GM21526 (cell line): ENCODE measurements around the gene SGPL1.
"Not testable (repeated sequence)": the region's sequence is repeated elsewhere in the genome, so short reads cannot be mapped to it uniquely, and the experiment has no call there.

ENCODE experiments used
- ATAC-seq: cut with Tn5 transposase; IDR thresholded peaks from one replicate; pipeline ENCODE4 v1.9.1; 2021; ENCODE audit warnings: moderate library complexity; ENCODE audit not compliant: unreplicated experiment, low FRiP score

SGPL1 gene

GRCh38 chr10:70917226-70917625 lies 101.5 kb downstream of the SGPL1 start:
- no peak for ATAC-seq

DNA sequence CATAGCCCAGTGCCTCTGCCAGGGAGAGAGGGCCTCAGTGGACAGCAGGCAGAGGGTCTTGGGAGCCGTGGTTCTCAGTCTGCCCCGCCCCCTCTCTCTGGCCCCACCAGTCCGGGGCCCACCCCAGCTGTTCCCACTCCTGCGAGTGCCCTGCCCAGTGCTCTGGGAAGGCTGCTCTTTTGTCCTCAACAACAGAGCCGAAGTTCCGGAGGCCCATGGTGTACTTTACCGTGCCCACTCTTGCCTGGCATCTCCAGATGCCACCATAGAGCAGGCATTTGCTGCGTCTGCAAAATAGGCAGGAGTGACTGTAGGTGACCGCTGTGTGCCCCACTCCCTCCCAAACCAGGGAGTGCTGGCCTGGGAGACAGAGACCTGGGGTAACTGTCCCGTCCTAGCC lies 101.9 kb downstream of the SGPL1 start:
- ATAC-seq, result no peak

DNA sequence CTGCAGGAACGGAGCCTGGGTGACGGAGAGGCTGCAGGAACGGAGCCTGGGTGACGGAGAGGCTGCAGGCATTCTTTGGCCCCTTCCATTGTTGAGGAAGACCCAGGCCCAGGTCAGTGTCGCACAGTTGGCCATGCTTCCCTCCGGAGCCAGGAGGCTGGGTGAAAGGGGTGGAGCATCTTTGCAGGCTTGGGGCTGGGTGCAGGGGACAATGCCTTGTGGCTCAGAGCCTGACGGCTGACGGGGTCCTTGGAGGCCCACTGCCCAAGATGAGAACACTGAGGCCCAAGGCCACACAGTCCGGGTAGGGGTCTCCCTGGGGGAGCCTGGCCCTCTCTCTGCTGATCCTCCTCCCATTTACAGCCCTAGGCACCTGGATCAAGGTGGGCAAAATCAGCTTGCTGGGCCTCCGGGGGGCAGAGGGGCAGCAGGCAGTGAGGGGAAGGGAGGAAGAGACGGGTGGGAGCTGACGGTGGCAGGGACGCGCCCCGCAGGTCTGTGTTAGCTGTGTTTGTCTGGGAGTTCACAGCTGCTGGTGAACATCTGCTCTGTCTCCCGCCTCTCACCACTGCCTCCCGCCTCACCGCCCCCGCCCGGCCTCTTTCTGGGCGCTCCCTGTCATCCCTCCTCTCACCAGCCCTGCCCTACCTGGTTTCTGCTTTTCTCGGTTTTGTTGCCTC lies 103.2 kb downstream of the SGPL1 start:
- no peak for ATAC-seq

GRCh38 chr10:70919906-70920305 lies 104.2 kb downstream of the SGPL1 start:
- not testable (repeated sequence) for ATAC-seq

GRCh38 chr10:70920519-70920918 lies 104.8 kb downstream of the SGPL1 start:
- ATAC-seq, result no peak

GRCh38 chr10:70921285-70921684 lies 105.5 kb downstream of the SGPL1 start:
- no peak for ATAC-seq

DNA sequence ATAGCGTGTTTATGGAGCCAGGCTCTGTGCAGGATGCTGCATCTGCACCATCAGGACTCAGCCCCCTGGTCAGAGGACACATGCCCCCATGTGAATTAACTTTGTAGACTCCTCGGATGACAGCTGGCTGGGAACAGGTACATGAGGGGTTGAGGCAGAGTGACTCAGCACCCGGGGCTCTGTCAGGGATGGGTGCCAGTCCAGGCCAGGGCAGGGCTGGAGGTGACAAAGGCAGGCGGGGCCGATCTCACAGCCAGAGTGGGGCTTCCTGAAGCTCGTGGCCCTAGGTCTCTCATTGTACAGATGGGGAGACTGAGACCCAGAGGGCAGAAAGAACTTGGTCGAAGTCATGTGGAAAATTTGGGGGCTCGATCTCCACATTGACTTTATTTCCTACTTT lies 107.9 kb downstream of the SGPL1 start:
- no peak for ATAC-seq

DNA sequence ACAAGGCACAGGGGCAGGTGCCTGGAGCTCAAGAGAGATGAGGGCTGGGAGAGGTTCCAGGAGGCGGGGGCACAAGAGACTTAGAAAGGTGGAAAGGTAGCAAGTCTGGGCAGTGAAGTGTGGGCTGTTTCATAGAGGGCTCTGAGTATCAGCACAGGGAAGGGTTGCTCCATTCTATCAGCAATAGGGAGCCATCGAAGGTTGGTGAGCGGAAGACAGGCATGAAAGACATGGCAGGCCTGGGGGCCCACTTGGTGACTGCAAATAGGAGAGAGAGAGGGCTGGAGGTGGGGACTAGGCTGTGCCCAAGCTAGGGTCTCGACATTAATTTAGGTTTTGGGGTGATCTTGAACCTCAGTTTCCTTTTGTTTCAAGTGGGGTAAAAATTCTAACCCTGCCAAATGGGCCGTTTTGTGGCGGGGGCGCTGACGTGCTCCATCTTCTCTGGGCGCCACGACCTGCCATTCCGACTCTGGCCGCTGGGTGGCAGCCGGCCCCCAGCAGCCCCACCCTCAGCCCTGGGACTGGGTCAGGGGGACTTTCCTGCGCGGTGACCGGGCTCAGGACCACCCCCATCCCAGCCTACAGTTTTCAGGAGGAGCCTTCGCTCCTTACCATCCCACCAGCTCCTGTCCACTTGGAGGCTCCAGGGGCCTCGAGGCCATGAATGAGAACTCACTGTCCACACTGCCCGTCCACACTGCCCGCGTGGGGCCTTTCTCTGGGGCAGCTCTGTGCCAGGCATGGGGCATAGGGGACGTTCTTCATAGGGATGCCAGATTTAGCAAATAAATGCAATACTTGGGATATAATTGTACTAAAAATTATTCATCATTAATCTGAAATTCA lies 109.9 kb downstream of the SGPL1 start:
- no peak for ATAC-seq

- ATAC-seq, result no peak
Measured at GRCh38 chr10:70926226-70927000, 110.7 kb downstream of the SGPL1 start.

DNA sequence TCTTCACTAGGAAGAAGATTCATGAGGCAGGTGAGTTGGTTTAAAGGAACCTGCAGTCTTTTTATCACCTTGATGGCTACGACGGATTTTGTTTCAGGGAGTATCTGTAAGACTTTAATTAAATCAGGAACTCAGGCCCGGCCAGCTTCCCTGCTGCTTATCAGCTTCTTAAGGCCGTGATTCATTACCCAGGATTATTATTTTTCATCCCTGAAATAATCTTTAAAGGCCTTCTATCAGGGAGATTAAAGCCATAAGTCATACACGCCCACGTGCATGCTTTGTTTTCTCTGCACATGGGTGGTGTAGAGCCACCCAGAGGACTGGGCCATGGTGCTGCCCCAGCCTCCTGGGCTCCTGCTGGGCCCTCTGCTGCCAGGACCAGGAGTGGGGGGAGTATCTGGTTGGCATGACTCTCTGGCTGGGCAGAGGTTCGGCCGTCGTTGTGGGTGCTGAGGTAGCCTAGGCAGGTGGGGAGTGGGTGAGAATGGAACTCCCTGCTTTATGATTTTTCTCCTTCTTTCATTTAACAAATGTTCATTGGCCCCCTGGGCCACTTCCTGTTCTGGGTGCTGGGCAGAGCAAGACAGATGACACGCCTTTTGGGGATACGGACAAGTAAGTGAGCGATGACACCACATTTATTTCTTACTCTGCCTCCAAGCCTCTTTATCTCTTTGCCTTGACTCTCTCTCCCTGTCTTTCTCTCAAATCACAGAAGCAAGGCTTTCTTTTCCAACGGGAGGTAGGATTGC lies 111.6 kb downstream of the SGPL1 start:
- ATAC-seq, result no peak

GRCh38 chr10:70928140-70928539 lies 112.4 kb downstream of the SGPL1 start:
- no peak for ATAC-seq

DNA sequence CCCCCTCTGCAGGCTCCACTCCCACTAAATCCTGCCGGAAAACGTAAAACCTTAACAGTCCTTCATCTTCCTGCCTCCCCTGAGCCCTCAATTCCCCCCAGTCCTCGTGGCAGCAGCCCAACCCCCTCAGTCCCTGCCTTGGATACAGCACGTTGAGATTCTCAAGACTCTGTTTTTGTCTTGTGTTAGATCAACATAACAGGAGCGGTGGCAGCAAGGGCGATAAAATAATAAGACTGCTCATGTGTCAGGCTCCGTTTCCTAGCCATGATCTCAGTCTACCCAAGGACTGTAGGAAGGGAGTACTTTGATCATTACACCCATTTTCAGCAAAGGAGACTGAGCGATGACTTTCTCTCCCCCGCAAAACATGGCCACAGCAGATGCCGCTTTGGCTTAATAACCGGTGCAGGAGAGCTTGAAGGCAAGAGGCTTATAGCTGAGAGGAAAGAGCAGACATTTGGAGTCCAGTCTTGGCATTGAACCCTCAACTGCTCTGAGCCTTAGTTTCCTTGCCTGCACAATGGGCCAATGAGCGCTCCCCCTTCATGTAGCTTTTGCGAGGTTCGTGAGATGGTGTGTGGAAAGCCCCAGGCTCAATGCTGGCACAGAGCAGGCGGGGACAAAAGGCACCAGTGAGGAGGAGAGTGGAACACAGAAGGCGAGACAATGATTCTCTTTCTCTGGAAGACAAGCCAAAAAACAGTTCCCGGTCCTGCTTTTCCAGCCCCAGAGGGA lies 114.7 kb downstream of the SGPL1 start:
- no peak for ATAC-seq
